Mononuclear cell (primary cell): ENCODE measurements around the gene PPIA. TPM values are rescaled to one million over a fixed set of nuclear protein-coding genes. Genes with fewer than 3 reads are reported as not detected.
"Not testable (repeated sequence)": the region's sequence is repeated elsewhere in the genome, so short reads cannot be mapped to it uniquely, and the experiment has no call there.

Experiments
- H3K27me3 ChIP-seq: 2 replicates; pipeline ENCODE4 v1.6.0; 2011; ENCODE audit warnings: low read length, control low read depth; ENCODE audit not compliant: insufficient read depth
- H3K4me1 ChIP-seq: 2 replicates; pipeline ENCODE4 v1.5.1; 2011; ENCODE audit warnings: mild to moderate bottlenecking, low read length, control low read depth; ENCODE audit not compliant: insufficient read depth
- H3K4me3 ChIP-seq: 2 replicates; pipeline ENCODE4 v1.5.1; 2011; ENCODE audit warnings: mild to moderate bottlenecking, low read length, moderate library complexity
- H3K9me3 ChIP-seq: 2 replicates; pipeline ENCODE4 v1.5.1; 2011; ENCODE audit warnings: low read depth, mild to moderate bottlenecking, control low read depth, low read length
- total RNA-seq: library from RNA; depleted of rRNA; stranded (reverse); fragments of >200 nt; gene quantifications from one replicate; pipeline ENCODE4 v1.2.3, GENCODE V29; 2012

Gene PPIA
- total RNA-seq, 1 donor = 799 TPM

DNA sequence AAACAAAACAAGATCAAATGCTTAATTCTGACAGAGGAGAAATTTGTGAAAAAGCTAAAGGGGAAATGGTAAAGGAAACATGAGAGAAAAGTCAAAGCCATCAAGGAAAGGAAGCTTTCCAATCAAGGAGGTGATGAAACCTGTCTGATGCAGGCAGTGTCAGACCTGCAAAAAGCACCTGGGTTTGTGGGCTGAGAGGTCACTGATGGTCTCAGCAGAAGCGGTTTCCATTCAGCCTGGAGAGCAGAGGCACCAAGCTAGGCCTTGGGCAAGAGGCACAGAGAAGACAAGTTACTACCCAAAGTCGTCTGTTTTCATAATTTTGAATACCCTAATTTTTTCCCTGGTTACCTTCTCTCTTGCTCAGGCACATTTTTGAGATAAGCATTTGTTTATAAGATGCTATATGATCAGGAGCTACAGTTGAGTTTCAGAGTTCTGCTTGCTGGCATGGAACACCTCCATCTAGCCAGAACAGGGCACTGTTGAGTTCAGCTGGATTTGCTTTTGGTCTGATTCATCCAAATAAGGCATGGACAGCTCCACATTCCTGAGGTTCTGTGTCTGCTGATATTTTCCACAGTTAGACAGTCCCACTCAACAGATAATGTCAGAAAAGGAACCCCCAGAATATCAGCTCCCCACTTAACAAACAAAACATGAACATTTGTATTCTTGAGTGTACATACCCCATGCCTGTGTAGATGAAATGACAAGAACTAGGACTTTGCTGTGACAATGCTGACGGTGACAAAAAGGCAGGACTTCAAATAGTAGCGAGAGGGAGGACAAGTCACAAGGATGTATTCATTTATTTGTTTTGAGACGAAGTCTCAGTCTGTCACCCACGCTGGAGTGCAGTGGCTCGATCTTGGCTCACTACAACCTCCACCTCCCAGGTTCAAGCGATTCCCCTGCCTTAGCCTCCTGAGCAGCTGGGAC is 4.9 kb upstream of the PPIA start:
- peaks cover 3% of the 10 kb centered on the region for H3K4me1 ChIP-seq
- no peak overlapping the region for H3K4me3 ChIP-seq
- no peaks in the 10 kb centered on the region for H3K27me3 ChIP-seq

GRCh38 chr7:44793919-44794318 is 2.6 kb upstream of the PPIA start:
- H3K4me3 ChIP-seq = no peak overlapping the region
- H3K9me3 ChIP-seq = no peaks in the 10 kb centered on the region
- no peaks in the 10 kb centered on the region for H3K27me3 ChIP-seq
- H3K4me1 ChIP-seq = peaks cover 19% of the 10 kb centered on the region

More for the DNA sequence above, 4.9 kb upstream of the PPIA start:
- H3K9me3 ChIP-seq = no peaks in the 10 kb centered on the region

DNA sequence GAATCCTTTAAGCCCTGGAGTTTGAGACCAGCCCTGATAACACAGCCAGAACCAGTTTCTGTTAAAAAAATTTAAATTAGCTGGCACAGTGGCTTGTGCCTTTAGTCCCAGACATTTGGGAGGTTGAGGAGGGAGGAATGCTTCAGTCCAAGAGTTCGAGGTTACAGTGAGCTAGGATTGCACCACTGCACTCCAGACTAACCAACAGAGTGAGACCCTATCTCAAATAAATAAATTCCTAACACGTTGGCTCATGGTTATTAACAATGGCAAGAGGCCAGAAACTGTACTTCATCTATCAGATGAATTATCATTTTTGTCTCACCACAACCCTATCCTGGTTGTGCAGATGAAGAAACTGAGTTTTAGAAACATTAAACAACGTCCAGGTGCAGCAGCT is 2.1 kb upstream of the PPIA start:
- Histone ChIP-seq H3K4me3 (no peak overlapping the region), H3K4me1 (peaks cover 23% of the 10 kb centered on the region), H3K9me3 (no peaks in the 10 kb centered on the region), H3K27me3 (no peaks in the 10 kb centered on the region)

- H3K4me1 ChIP-seq = peaks cover 23% of the 10 kb centered on the region
- peak overlapping the region; percentile 99 for H3K4me3 ChIP-seq
- H3K27me3 ChIP-seq = no peaks in the 10 kb centered on the region
- H3K9me3 ChIP-seq = no peaks in the 10 kb centered on the region
Measured at GRCh38 chr7:44796034-44796503, 412 bp upstream of the PPIA start.

DNA sequence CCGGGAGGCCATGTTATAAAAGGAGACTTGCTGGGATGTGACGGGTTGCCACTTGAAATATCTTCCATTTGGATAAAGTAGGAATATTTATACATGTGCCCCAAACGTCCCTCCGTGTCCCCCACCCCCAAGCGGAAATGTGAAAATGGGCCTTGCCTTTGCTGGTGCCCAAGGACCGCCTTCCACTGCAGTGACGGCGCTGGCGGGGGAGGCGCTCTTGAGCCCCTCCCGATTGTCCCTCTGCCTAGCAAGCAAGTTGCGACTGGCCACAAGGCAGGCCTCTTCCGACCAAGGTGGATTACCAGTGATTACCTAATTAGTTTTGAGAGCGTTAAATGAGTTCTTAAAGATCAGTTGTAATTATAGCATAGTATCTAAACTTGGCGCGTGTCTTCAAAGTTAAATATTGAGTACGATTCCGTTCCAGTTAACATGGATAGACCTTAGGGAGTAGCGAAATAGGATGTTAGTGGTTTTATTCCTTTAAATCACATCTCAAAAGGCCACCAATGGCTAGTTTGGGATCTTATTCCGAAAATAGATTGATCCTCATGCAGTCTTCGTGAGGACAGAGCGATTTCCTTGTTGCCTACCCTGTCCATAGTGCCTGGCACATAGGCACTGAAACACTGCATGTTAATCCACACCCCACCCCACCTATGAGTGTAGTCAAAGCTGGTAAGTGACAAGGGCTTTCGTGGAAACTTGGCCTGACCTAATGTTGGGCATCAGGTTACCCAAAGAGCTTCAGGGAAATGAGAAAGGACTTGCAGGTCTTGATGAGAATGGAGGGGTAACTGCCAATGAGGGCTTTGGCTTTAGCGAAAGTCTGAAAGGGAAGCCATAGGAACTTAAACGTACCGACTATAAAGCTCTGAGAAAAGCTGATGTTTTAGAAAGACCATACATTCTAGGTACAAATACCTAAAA is 1.1 kb downstream of the PPIA start:
- Histone ChIP-seq H3K4me3 (peak overlapping the region; percentile 99), H3K4me1 (peaks cover 23% of the 10 kb centered on the region), H3K9me3 (no peaks in the 10 kb centered on the region), H3K27me3 (no peaks in the 10 kb centered on the region)

DNA sequence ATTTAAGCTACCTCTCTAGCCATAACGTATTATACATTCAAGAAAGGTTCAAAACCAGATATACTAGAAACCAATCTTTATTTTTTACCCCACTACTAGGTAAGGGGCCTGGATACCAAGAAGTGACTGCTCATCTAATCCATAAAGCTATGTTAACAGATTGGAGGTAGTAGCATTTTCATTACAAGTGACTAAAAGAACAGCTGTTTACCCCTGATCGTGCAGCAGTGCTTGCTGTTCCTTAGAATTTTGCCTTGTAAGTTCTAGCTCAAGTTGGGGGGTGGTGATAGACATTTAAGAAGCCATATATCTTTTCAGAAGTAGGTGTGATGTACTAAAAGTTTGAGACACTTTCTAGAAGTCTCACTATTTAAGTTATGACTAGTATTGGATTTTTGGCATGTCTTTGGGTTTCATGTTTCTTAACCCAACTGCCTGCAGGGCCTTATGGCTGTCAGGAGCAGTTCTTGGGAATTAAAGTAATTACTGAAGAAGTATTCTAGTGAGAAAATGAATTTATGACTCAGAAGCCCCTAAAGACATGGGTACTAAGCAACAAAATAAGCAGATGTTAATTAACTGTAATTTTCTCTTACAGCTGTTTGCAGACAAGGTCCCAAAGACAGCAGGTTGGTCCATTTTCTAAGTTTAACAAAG is 2.3 kb downstream of the PPIA start:
- Histone ChIP-seq H3K4me3 (no peak overlapping the region), H3K4me1 (peaks cover 23% of the 10 kb centered on the region), H3K27me3 (no peaks in the 10 kb centered on the region)

DNA sequence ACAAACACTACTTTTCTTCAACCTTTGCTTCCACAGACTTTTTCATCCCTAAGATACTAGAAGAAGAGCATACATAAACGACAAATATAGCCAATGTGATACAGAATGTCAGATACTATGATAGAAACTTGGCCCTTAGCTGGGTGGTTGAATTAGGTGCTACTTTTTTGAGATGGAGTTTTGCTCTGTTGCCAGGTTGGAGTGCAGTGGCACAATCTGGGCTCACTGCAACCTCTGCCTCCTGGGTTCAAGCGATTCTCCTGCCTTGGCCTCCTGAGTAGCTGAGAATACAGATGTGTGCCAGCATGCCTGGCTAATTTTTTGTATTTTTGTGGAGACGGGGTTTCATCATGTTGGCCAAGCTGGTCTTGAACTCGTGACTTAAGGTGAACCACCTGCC is 3.5 kb downstream of the PPIA start:
- H3K27me3 ChIP-seq = no peaks in the 10 kb centered on the region
- H3K4me1 ChIP-seq = peaks cover 23% of the 10 kb centered on the region
- H3K9me3 ChIP-seq = no peaks in the 10 kb centered on the region
- H3K4me3 ChIP-seq = no peak overlapping the region

More for the DNA sequence above, 2.3 kb downstream of the PPIA start:
- no peaks in the 10 kb centered on the region for H3K9me3 ChIP-seq

DNA sequence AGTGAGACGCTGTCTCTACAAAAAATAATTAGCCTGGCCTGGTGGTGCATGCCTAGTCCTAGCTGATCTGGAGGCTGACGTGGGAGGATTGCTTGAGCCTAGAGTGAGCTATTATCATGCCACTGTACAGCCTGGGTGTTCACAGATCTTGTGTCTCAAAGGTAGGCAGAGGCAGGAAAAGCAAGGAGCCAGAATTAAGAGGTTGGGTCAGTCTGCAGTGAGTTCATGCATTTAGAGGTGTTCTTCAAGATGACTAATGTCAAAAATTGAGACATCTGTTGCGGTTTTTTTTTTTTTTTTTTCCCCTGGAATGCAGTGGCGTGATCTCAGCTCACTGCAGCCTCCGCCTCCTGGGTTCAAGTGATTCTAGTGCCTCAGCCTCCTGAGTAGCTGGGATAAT is 5.4 kb downstream of the PPIA start:
- H3K4me1 ChIP-seq = peaks cover 20% of the 10 kb centered on the region

GRCh38 chr7:44802418-44803025 is 6.0 kb downstream of the PPIA start:
- H3K4me1 ChIP-seq = peaks cover 18% of the 10 kb centered on the region
- H3K9me3 ChIP-seq = no peaks in the 10 kb centered on the region
- no peaks in the 10 kb centered on the region for H3K27me3 ChIP-seq
- H3K4me3 ChIP-seq = no peak overlapping the region

More for the DNA sequence above, 5.4 kb downstream of the PPIA start:
- Histone ChIP-seq H3K4me3 (no peak overlapping the region), H3K9me3 (no peaks in the 10 kb centered on the region), H3K27me3 (no peaks in the 10 kb centered on the region)

- H3K9me3 ChIP-seq, H3K27me3 ChIP-seq, H3K4me3 ChIP-seq, H3K4me1 ChIP-seq: not testable (repeated sequence)
Measured at GRCh38 chr7:44803828-44804519, 7.5 kb downstream of the PPIA start.

DNA sequence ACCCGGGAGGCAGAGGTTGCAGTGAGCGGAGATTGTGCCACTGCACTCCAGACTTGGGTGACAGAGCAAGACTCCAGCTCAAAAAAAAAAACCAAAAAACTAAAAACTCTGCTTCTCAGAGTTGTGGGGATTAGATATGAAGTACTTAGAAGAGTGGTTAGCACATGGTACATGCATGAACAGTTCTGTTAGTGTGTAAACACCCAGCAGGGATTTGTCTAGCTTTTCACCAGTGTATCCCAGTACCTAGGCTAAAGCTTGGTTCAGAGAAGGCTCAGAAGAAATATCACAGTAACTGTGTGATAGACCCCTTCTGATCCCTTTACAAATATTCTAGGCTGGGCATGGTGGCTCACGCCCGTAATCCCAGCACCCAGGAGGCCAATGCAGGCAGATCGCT is 9.5 kb downstream of the PPIA start:
- no peaks in the 10 kb centered on the region for H3K9me3 ChIP-seq
- H3K4me3 ChIP-seq = no peak overlapping the region
- no peaks in the 10 kb centered on the region for H3K27me3 ChIP-seq
- H3K4me1 ChIP-seq = no peaks in the 10 kb centered on the region

- no peak overlapping the region for H3K4me3 ChIP-seq
- H3K27me3 ChIP-seq = no peaks in the 10 kb centered on the region
- H3K9me3 ChIP-seq = no peaks in the 10 kb centered on the region
- no peaks in the 10 kb centered on the region for H3K4me1 ChIP-seq
Measured at GRCh38 chr7:44808914-44809393, 12.5 kb downstream of the PPIA start.

DNA sequence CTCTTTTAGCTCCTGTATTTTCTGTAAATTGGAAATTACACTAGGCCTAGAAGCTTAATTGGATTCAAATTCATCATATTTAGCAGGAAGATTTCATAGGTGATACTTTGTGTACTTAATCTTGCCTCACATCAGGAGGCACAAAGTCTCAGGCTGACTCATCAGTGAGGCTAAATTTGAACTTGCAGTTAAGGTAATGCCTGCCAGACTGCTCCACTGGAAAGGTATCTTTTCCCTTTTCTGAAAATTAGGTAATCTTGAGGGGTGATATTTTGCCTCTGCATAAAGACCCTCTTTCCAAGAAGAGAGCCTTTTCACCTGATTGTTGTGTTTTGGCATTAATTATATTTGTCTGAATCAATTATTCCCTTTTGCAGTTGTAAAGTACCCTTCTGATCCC is 14.6 kb downstream of the PPIA start:
- H3K9me3 ChIP-seq = no peaks in the 10 kb centered on the region
- H3K27me3 ChIP-seq = no peaks in the 10 kb centered on the region
- no peaks in the 10 kb centered on the region for H3K4me1 ChIP-seq
- H3K4me3 ChIP-seq = no peak overlapping the region

- Histone ChIP-seq H3K9me3 (no peaks in the 10 kb centered on the region), H3K27me3 (no peaks in the 10 kb centered on the region), H3K4me3 (no peak overlapping the region), H3K4me1 (no peaks in the 10 kb centered on the region)
Measured at GRCh38 chr7:44811571-44811970, 15.1 kb downstream of the PPIA start.
